Neural progenitor cell (in vitro differentiated cells): Measurements from ENCODE around the gene TOX2.

Experiments
- EZH2 ChIP-seq: fragments of 200-600 bp; sonication (generic); IDR thresholded peaks from 2 replicates; pipeline ENCODE4 v1.6.1; 2017; ENCODE audit warnings: antibody characterized with exemption, mild to moderate bottlenecking, moderate library complexity
- TF ChIP-seq, protein P1 (sequence below): fragments of 200-600 bp; sonication (generic); IDR thresholded peaks from 2 replicates; pipeline ENCODE4 v1.5.1; 2017; ENCODE audit warnings: antibody characterized with exemption, mild to moderate bottlenecking

DNA sequence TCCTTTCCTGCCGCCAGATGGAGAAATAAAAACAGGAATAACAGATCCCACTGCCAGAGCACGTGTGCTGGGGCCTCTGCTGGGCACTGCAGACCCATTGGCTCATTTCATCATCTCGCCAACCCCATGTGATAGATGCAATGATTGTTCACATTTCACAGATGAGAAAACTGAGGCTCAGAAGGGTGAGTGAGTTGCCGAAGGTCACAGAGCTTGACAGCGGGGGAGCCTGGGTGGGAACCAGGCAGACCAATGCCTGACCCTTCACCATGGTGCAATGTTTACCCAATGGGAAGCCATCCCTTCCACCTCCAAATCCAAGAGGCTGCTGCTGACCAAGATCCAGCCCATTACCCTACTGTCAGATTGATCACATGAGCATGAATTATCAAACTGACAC, 167.2 kb downstream of the TOX2 start:
- TF ChIP-seq, protein P1, sequence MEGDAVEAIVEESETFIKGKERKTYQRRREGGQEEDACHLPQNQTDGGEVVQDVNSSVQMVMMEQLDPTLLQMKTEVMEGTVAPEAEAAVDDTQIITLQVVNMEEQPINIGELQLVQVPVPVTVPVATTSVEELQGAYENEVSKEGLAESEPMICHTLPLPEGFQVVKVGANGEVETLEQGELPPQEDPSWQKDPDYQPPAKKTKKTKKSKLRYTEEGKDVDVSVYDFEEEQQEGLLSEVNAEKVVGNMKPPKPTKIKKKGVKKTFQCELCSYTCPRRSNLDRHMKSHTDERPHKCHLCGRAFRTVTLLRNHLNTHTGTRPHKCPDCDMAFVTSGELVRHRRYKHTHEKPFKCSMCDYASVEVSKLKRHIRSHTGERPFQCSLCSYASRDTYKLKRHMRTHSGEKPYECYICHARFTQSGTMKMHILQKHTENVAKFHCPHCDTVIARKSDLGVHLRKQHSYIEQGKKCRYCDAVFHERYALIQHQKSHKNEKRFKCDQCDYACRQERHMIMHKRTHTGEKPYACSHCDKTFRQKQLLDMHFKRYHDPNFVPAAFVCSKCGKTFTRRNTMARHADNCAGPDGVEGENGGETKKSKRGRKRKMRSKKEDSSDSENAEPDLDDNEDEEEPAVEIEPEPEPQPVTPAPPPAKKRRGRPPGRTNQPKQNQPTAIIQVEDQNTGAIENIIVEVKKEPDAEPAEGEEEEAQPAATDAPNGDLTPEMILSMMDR: no peak
- no peak for TF ChIP-seq EZH2
